GM19324 (cell line): Measurements from ENCODE around the gene ATE1.

Experiments used
- ATAC-seq: cut with Tn5 transposase; IDR thresholded peaks from one replicate; pipeline ENCODE4 v1.9.1; 2021; ENCODE audit warnings: mild to moderate bottlenecking, moderate library complexity; ENCODE audit not compliant: unreplicated experiment, low FRiP score

Gene ATE1

GRCh38 chr10:121880895-121881294, 46.9 kb downstream of the ATE1 start:
- ATAC-seq, result no peak

- ATAC-seq, result no peak
Measured at GRCh38 chr10:121879476-121879875, 48.4 kb downstream of the ATE1 start.

GRCh38 chr10:121873236-121873635, 54.6 kb downstream of the ATE1 start:
- no peak for ATAC-seq

- no peak for ATAC-seq
Measured at GRCh38 chr10:121870413-121870812, 57.4 kb downstream of the ATE1 start.

GRCh38 chr10:121865554-121865953, 62.3 kb downstream of the ATE1 start:
- ATAC-seq, result no peak

- ATAC-seq, result no peak
Measured at GRCh38 chr10:121864653-121865052, 63.2 kb downstream of the ATE1 start.

- ATAC-seq, result no peak
Measured at GRCh38 chr10:121864168-121864567, 63.7 kb downstream of the ATE1 start.

- no peak for ATAC-seq
Measured at GRCh38 chr10:121862649-121863048, 65.2 kb downstream of the ATE1 start.

- ATAC-seq, result no peak
Measured at GRCh38 chr10:121862042-121862441, 65.8 kb downstream of the ATE1 start.

- ATAC-seq, result no peak
Measured at GRCh38 chr10:121860810-121861209, 67.0 kb downstream of the ATE1 start.

GRCh38 chr10:121854809-121855445, 72.9 kb downstream of the ATE1 start:
- ATAC-seq, result no peak

GRCh38 chr10:121853950-121854349, 73.9 kb downstream of the ATE1 start:
- no peak for ATAC-seq

- no peak for ATAC-seq
Measured at GRCh38 chr10:121851786-121852185, 76.0 kb downstream of the ATE1 start.

- no peak for ATAC-seq
Measured at GRCh38 chr10:121848082-121848481, 79.7 kb downstream of the ATE1 start.

- no peak for ATAC-seq
Measured at GRCh38 chr10:121846555-121846954, 81.3 kb downstream of the ATE1 start.

GRCh38 chr10:121845044-121845784, 82.6 kb downstream of the ATE1 start:
- no peak for ATAC-seq

GRCh38 chr10:121844537-121844936, 83.3 kb downstream of the ATE1 start:
- no peak for ATAC-seq

- ATAC-seq, result no peak
Measured at GRCh38 chr10:121843379-121843778, 84.5 kb downstream of the ATE1 start.

GRCh38 chr10:121841862-121842261, 86.0 kb downstream of the ATE1 start:
- no peak for ATAC-seq

- no peak for ATAC-seq
Measured at GRCh38 chr10:121838931-121839330, 88.9 kb downstream of the ATE1 start.

GRCh38 chr10:121838149-121838548, 89.7 kb downstream of the ATE1 start:
- no peak for ATAC-seq

- no peak for ATAC-seq
Measured at GRCh38 chr10:121836171-121836570, 91.7 kb downstream of the ATE1 start.
